Keratinocyte (primary cell): Measurements from ENCODE around the gene GJC1.

Experiments used
- EZH2 ChIP-seq: IDR thresholded peaks from one replicate; pipeline ENCODE4 v1.6.1; 2012; ENCODE audit warnings: inconsistent platforms, mild to moderate bottlenecking, low read length, moderate library complexity
- TF ChIP-seq, protein P1 (sequence below), 3 experiments: IDR thresholded peaks in 1 of 3; conservative IDR thresholded peaks in 1 of 3; optimal IDR thresholded peaks in 1 of 3; 2 replicates in 2 of 3; 3 replicates in 1 of 3; pipeline versions ENCODE3 to v1.5.1; 2011; ENCODE audit warnings: low read length in 3 of 3, mild to moderate bottlenecking in 3 of 3, moderate library complexity in 2 of 3, control low read depth in 1 of 3, inconsistent platforms in 1 of 3; ENCODE audit not compliant: insufficient read depth in 2 of 3; ENCODE audit errors: extremely low read depth in 1 of 3

GRCh38 chr17:44827863-44828262 is 2.2 kb downstream of the GJC1 start:
- TF ChIP-seq, protein P1, sequence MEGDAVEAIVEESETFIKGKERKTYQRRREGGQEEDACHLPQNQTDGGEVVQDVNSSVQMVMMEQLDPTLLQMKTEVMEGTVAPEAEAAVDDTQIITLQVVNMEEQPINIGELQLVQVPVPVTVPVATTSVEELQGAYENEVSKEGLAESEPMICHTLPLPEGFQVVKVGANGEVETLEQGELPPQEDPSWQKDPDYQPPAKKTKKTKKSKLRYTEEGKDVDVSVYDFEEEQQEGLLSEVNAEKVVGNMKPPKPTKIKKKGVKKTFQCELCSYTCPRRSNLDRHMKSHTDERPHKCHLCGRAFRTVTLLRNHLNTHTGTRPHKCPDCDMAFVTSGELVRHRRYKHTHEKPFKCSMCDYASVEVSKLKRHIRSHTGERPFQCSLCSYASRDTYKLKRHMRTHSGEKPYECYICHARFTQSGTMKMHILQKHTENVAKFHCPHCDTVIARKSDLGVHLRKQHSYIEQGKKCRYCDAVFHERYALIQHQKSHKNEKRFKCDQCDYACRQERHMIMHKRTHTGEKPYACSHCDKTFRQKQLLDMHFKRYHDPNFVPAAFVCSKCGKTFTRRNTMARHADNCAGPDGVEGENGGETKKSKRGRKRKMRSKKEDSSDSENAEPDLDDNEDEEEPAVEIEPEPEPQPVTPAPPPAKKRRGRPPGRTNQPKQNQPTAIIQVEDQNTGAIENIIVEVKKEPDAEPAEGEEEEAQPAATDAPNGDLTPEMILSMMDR (optimal IDR thresholded peaks at IDR 0.05 in 1 of 3, IDR thresholded peaks at IDR 0.05 in 1 of 3, conservative IDR thresholded peaks at IDR 0.05 in 1 of 3; ENCODE audit: extremely low read depth in 1 of 3, insufficient read depth in 2 of 3, low read length in 3 of 3), result no peak
- no peak for TF ChIP-seq EZH2
